A673 (cell line): ENCODE measurements around the gene GPR6. TPM values are rescaled to one million over a fixed set of nuclear protein-coding genes. Genes with fewer than 3 reads are reported as not detected.

Source experiments
- BruUV-seq: library from RNA; stranded (reverse); fragments of 400-500 nt; replicated peaks from 2 replicates; lab custom pipeline; 2021; lab: Mats Ljungman, UMichigan
- CTCF ChIA-PET: fragments of 300-600 bp; sonication (Branson Sonifier 250); formaldehyde crosslinking; loops from one replicate; lab custom pipeline; 2022; ENCODE audit warnings: antibody characterized with exemption; lab: Charles Lee
- POLR2A ChIA-PET: fragments of 300-600 bp; sonication (Branson Sonifier 250); formaldehyde crosslinking; loops from one replicate; lab custom pipeline; 2022; ENCODE audit warnings: antibody characterized with exemption; ENCODE audit not compliant: low non-redundant PET; lab: Charles Lee
- DNase-seq: peaks from one replicate; pipeline ENCODE4 v3.0.0-alpha.2; 2015; ENCODE audit warnings: low spot score
- H3K27ac ChIP-seq: fragments of 200-600 bp; sonication (generic); 2 replicates; pipeline ENCODE4 v1.5.1; 2016; ENCODE audit warnings: mixed run types, low read depth, mild to moderate bottlenecking, mixed read lengths, antibody characterized with exemption, low read length; ENCODE audit not compliant: poor library complexity, severe bottlenecking
- H3K27me3 ChIP-seq: fragments of 200-600 bp; sonication (generic); replicated peaks from 2 replicates; pipeline ENCODE4 v1.6.1; 2017; ENCODE audit warnings: mixed run types, low read depth, mild to moderate bottlenecking, mixed read lengths, antibody characterized with exemption, low read length; ENCODE audit not compliant: insufficient read depth, poor library complexity
- H3K36me3 ChIP-seq: fragments of 200-600 bp; sonication (generic); 2 replicates; pipeline ENCODE4 v1.6.1; 2016; ENCODE audit warnings: mixed run types, mild to moderate bottlenecking, mixed read lengths, antibody characterized with exemption, low read length; ENCODE audit not compliant: insufficient read depth, poor library complexity, severe bottlenecking
- H3K4me1 ChIP-seq: fragments of 200-600 bp; sonication (generic); 2 replicates; pipeline ENCODE4 v1.6.1; 2017; ENCODE audit warnings: mixed run types, mild to moderate bottlenecking, mixed read lengths, antibody characterized with exemption, low read length; ENCODE audit not compliant: insufficient read depth, poor library complexity, severe bottlenecking
- H3K4me3 ChIP-seq: fragments of 200-600 bp; sonication (generic); 2 replicates; pipeline ENCODE4 v1.5.1; 2016; ENCODE audit warnings: low read depth, mixed run types, mild to moderate bottlenecking, mixed read lengths, low read length; ENCODE audit not compliant: poor library complexity, severe bottlenecking
- H3K9me3 ChIP-seq: fragments of 200-600 bp; sonication (generic); 2 replicates; pipeline ENCODE4 v1.6.1; 2016; ENCODE audit warnings: mixed run types, low read depth, mild to moderate bottlenecking, mixed read lengths, antibody characterized with exemption, low read length; ENCODE audit not compliant: poor library complexity, severe bottlenecking
- CTCF ChIP-seq: fragments of 300-800, 200-600 bp; sonication (generic); conservative IDR thresholded peaks from 2 replicates; pipeline ENCODE4 v1.5.1; 2017; ENCODE audit warnings: low read depth, mild to moderate bottlenecking, antibody characterized with exemption, low read length, moderate library complexity, mixed read lengths
- EZH2 ChIP-seq: fragments of 200-600 bp; sonication (generic); IDR thresholded peaks from 2 replicates; pipeline ENCODE4 v1.6.1; 2017; ENCODE audit warnings: borderline replicate concordance, low read depth, mild to moderate bottlenecking, mixed read lengths, antibody characterized with exemption, low read length; ENCODE audit not compliant: poor library complexity, severe bottlenecking
- intact Hi-C: fragments of 100-400 bp; cut with micrococcal nuclease; formaldehyde crosslinking; loops from one replicate; pipeline ENCODE4 v1.10.0; 2022; ENCODE audit not compliant: unreplicated experiment
- total RNA-seq: library from RNA; stranded (reverse); gene quantifications from 2 replicates; pipeline ENCODE4 v1.2.3, GENCODE V29; 2021

Gene GPR6
- total RNA-seq, 1 experiment from 2014 or later = not detected

- Histone ChIP-seq H3K4me3 (no peak overlapping the region), H3K4me1 (no peaks in the 10 kb centered on the region), H3K27me3 (peaks cover 25% of the 10 kb centered on the region), H3K27ac (no peak overlapping the region), H3K36me3 (no peaks in the 10 kb centered on the region), H3K9me3 (no peaks in the 10 kb centered on the region)
- ChIA-PET POLR2A (interaction anchor here (0.6 kb wide), 1 partner anchor 125 kb away, joined by 3 read pairs; no protein-coding TSS in a partner anchor), CTCF (interaction anchor here (0.9 kb wide), 1 partner anchor 37 kb away, joined by 3 read pairs; no protein-coding TSS in a partner anchor)
- intact Hi-C loops = no loop called here
- DNase-seq = no peak
- TF ChIP-seq CTCF (no peak), EZH2 (no peak)
- BruUV-seq = no TSS peak
Observed at GRCh38 chr6:110002676-110003075, 24.6 kb downstream of the GPR6 start.

- POLR2A ChIA-PET = no interaction called here
- no peak for DNase-seq
- H3K36me3 ChIP-seq = no peaks in the 10 kb centered on the region
- no peaks in the 10 kb centered on the region for H3K27me3 ChIP-seq
- no peaks in the 10 kb centered on the region for H3K9me3 ChIP-seq
- peaks cover 3% of the 10 kb centered on the region for H3K4me1 ChIP-seq
- H3K27ac ChIP-seq = no peak overlapping the region
- TF ChIP-seq EZH2 = no peak
- no peak for TF ChIP-seq CTCF
- no peak overlapping the region for H3K4me3 ChIP-seq
- intact Hi-C loops = no loop called here
- CTCF ChIA-PET = no interaction called here
- no TSS peak for BruUV-seq
Observed at GRCh38 chr6:110013386-110013785, 35.3 kb downstream of the GPR6 start.

GRCh38 chr6:110015206-110015605 lies 37.1 kb downstream of the GPR6 start:
- DNase-seq = no peak
- H3K36me3 ChIP-seq = no peaks in the 10 kb centered on the region
- no peaks in the 10 kb centered on the region for H3K9me3 ChIP-seq
- ChIA-PET POLR2A (no interaction called here), CTCF (no interaction called here)
- no TSS peak for BruUV-seq
- no peaks in the 10 kb centered on the region for H3K27me3 ChIP-seq
- no peak overlapping the region for H3K4me3 ChIP-seq
- intact Hi-C loops = no loop called here
- no peak overlapping the region for H3K27ac ChIP-seq
- H3K4me1 ChIP-seq = peaks cover 3% of the 10 kb centered on the region
- TF ChIP-seq CTCF (no peak), EZH2 (no peak)
